ENCODE measurements around the gene ITGBL1. TPM values are rescaled to one million over a fixed set of nuclear protein-coding genes. Genes with fewer than 3 reads are reported as not detected.
A peak's percentile ranks its signal among the peaks of the same experiment; 100 is the strongest.

Gene ITGBL1
- total RNA-seq, 2 experiments from 2014 or later, result 0.05 TPM; not detected in 1

DNA sequence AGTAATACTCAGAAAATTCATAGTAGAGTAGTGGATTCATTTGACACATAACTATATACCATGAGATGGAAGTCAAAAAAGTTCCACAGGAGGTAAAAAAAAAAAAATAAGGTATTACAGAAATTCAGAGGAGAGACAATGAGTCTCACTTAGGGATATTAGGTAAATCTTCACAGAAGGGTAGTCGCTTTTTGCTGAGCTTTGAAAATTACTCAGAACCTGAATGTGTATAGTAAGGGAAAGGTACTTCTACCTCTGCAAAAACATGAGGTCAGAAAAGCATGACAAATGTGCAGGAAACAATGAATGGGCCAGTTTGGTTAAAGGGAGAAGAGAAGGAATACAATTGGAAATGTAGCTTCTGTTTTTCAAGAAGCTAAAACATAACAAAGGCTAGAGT lies 250.6 kb downstream of the ITGBL1 start:
- ATAC-seq (no peak), DNase-seq (no peak)
- peaks cover 11% of the 10 kb centered on the region for H3K4me1 Mint-ChIP-seq
- peaks cover 15% of the 10 kb centered on the region for H3K27me3 Mint-ChIP-seq
- no peaks in the 10 kb centered on the region for H3K9me3 Mint-ChIP-seq (ENCODE audit: low read depth)
- no peak overlapping the region for H3K4me3 Mint-ChIP-seq
- H3K36me3 Mint-ChIP-seq, result no peaks in the 10 kb centered on the region
- CTCF ChIA-PET, result no interaction called here
- H3K27ac Mint-ChIP-seq, result no peak overlapping the region

- Mint-ChIP-seq H3K4me1 (peaks cover 11% of the 10 kb centered on the region), H3K36me3 (no peaks in the 10 kb centered on the region), H3K4me3 (no peak overlapping the region), H3K9me3 (ENCODE audit: low read depth) (no peaks in the 10 kb centered on the region), H3K27ac (no peak overlapping the region), H3K27me3 (peaks cover 15% of the 10 kb centered on the region)
- CTCF ChIA-PET, result no interaction called here
- no peak for ATAC-seq
- DNase-seq, result no peak
These were observed 251.4 kb downstream of the ITGBL1 start for GRCh38 chr13:101703838-101704237.

- Mint-ChIP-seq H3K9me3 (ENCODE audit: low read depth) (no peaks in the 10 kb centered on the region), H3K36me3 (no peaks in the 10 kb centered on the region), H3K4me3 (no peak overlapping the region), H3K27ac (no peak overlapping the region), H3K27me3 (peaks cover 15% of the 10 kb centered on the region), H3K4me1 (peaks cover 11% of the 10 kb centered on the region)
- ATAC-seq (peak; percentile 20), DNase-seq (peak; percentile 51)
- CTCF ChIA-PET, result no interaction called here
These were observed 254.2 kb downstream of the ITGBL1 start for GRCh38 chr13:101706651-101707050.

DNA sequence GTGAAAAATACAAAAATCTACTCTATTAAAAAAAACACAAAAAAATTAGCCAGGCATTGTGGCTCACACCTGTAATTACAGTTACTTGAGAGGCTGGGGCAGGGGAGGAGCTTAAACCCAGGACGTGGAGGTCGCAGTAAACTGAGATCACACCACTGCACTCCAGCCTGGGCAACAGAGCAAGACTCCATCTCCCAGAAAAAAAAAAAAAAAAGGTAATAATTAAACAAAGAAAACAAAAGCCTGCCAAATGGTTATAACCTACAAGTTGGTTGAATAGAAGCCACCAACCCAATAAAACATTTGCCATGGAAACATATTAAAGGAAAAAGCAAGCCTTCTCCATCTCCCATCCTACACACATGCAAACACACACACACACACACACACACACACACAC lies 255.2 kb downstream of the ITGBL1 start:
- ATAC-seq, result no peak
- CTCF ChIA-PET, result no interaction called here
- no peak overlapping the region for H3K27ac Mint-ChIP-seq
- no peak overlapping the region for H3K4me3 Mint-ChIP-seq
- DNase-seq, result no peak
- H3K9me3 Mint-ChIP-seq (ENCODE audit: low read depth), result no peaks in the 10 kb centered on the region
- peaks cover 15% of the 10 kb centered on the region for H3K27me3 Mint-ChIP-seq
- H3K36me3 Mint-ChIP-seq, result no peaks in the 10 kb centered on the region
- peaks cover 11% of the 10 kb centered on the region for H3K4me1 Mint-ChIP-seq

GRCh38 chr13:101708115-101708514 lies 255.6 kb downstream of the ITGBL1 start:
- CTCF ChIA-PET, result no interaction called here
- H3K4me3 Mint-ChIP-seq, result no peak overlapping the region
- ATAC-seq, result no peak
- peaks cover 14% of the 10 kb centered on the region for H3K27me3 Mint-ChIP-seq
- no peak overlapping the region for H3K27ac Mint-ChIP-seq
- no peak for DNase-seq
- no peaks in the 10 kb centered on the region for H3K36me3 Mint-ChIP-seq
- H3K4me1 Mint-ChIP-seq, result peaks cover 11% of the 10 kb centered on the region
- H3K9me3 Mint-ChIP-seq (ENCODE audit: low read depth), result no peaks in the 10 kb centered on the region

- no peak overlapping the region for H3K4me3 Mint-ChIP-seq
- CTCF ChIA-PET, result no interaction called here
- no peak for ATAC-seq
These were observed 257.5 kb downstream of the ITGBL1 start for GRCh38 chr13:101709952-101710351.

GRCh38 chr13:101711307-101712025 lies 259.0 kb downstream of the ITGBL1 start:
- Mint-ChIP-seq H3K27me3 (peaks cover 3% of the 10 kb centered on the region), H3K4me1 (peaks cover 7% of the 10 kb centered on the region), H3K4me3 (no peak overlapping the region), H3K27ac (no peak overlapping the region), H3K36me3 (no peaks in the 10 kb centered on the region), H3K9me3 (ENCODE audit: low read depth) (no peaks in the 10 kb centered on the region)
- DNase-seq, result no peak
- no peak for ATAC-seq
- CTCF ChIA-PET, result interaction anchor here (0.6 kb wide), 1 partner anchor 739 kb away, joined by 3 read pairs; no protein-coding TSS in a partner anchor

More at GRCh38 chr13:101709952-101710351, 257.5 kb downstream of the ITGBL1 start:
- no peak for DNase-seq
- Mint-ChIP-seq H3K27ac (no peak overlapping the region), H3K4me1 (peaks cover 11% of the 10 kb centered on the region), H3K27me3 (peaks cover 7% of the 10 kb centered on the region), H3K36me3 (no peaks in the 10 kb centered on the region), H3K9me3 (ENCODE audit: low read depth) (no peaks in the 10 kb centered on the region)

- Mint-ChIP-seq H3K27ac (no peak overlapping the region), H3K36me3 (no peaks in the 10 kb centered on the region), H3K4me3 (no peak overlapping the region), H3K9me3 (ENCODE audit: low read depth) (no peaks in the 10 kb centered on the region), H3K27me3 (peaks cover 3% of the 10 kb centered on the region), H3K4me1 (peaks cover 2% of the 10 kb centered on the region)
- no peak for DNase-seq
- ATAC-seq, result no peak
- CTCF ChIA-PET, result interaction anchor here (0.6 kb wide), 1 partner anchor 738 kb away, joined by 3 read pairs; no protein-coding TSS in a partner anchor
These were observed 259.5 kb downstream of the ITGBL1 start for GRCh38 chr13:101712026-101712348.

DNA sequence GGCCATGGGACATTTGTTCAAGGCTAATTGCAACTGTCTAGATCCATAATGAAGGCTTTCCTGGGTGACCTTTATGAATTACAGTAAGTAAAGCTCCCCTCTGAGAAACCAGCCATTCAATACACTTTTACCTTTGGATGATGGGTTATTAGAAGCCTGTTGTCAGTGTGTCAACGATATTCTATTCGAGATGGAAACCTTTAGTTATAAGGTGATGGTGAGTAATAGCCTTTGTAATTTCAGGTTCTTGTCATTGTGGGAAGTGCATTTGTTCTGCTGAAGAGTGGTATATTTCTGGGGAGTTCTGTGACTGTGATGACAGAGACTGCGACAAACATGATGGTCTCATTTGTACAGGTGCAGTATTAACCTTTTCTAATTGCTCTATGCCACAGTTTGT lies 261.7 kb downstream of the ITGBL1 start:
- DNase-seq (no peak), ATAC-seq (no peak)
- Mint-ChIP-seq H3K9me3 (ENCODE audit: low read depth) (no peaks in the 10 kb centered on the region), H3K27ac (no peak overlapping the region), H3K36me3 (no peaks in the 10 kb centered on the region), H3K4me3 (no peak overlapping the region), H3K27me3 (no peaks in the 10 kb centered on the region), H3K4me1 (no peaks in the 10 kb centered on the region)
- CTCF ChIA-PET, result no interaction called here

DNA sequence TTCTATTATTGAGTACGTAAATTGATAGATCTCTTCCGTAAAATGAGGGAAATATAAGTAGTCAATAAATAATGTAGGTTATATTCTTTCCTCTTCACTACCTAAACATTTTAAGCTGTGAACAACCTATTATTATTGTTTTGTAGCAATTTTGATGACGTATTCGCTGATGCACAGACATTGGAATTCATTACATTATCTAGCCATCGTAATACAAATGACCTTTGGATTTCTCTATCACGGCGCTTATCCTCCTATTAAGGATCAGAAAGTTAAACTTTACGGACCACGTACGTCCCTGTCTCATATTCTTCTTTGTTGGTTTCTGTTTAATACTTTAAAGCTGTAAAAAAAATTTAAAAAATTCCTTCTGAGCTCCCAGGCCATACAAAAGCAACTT lies 264.9 kb downstream of the ITGBL1 start:
- ATAC-seq (no peak), DNase-seq (no peak)
- no peaks in the 10 kb centered on the region for H3K9me3 Mint-ChIP-seq (ENCODE audit: low read depth)
- CTCF ChIA-PET, result interaction anchor here (0.6 kb wide), 1 partner anchor 18 kb away, joined by 3 read pairs; no protein-coding TSS in a partner anchor
- H3K4me3 Mint-ChIP-seq, result no peak overlapping the region
- H3K27me3 Mint-ChIP-seq, result no peaks in the 10 kb centered on the region
- no peak overlapping the region for H3K27ac Mint-ChIP-seq
- no peaks in the 10 kb centered on the region for H3K4me1 Mint-ChIP-seq
- no peaks in the 10 kb centered on the region for H3K36me3 Mint-ChIP-seq

- no peak overlapping the region for H3K4me3 Mint-ChIP-seq
- ATAC-seq, result no peak
- H3K27ac Mint-ChIP-seq, result no peak overlapping the region
- no peak for DNase-seq
- H3K9me3 Mint-ChIP-seq (ENCODE audit: low read depth), result no peaks in the 10 kb centered on the region
- H3K27me3 Mint-ChIP-seq, result no peaks in the 10 kb centered on the region
- no peaks in the 10 kb centered on the region for H3K36me3 Mint-ChIP-seq
- CTCF ChIA-PET, result no interaction called here
- no peaks in the 10 kb centered on the region for H3K4me1 Mint-ChIP-seq
These were observed 266.0 kb downstream of the ITGBL1 start for GRCh38 chr13:101718496-101718895.

DNA sequence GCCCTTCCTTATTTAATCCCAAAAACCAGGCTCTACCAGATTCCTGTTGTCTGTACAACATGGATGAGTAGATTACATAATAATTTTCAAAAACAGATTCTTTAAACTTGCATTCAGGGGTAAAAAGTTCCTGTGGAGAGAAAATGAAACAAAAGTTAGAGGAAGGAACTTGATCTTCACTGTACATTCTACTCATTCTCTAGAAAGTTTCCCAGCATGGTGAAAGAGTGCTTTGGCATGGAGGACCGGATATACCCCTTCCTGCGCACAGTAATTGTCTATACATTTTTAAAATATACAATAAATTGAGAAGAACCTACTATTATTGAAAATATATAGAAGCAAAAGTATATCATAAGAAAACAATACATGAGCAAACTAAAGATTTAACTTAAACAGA lies 274.2 kb downstream of the ITGBL1 start:
- no peaks in the 10 kb centered on the region for H3K27me3 Mint-ChIP-seq
- CTCF ChIA-PET, result no interaction called here
- no peaks in the 10 kb centered on the region for H3K4me1 Mint-ChIP-seq
- no peak overlapping the region for H3K27ac Mint-ChIP-seq
- ATAC-seq (no peak), DNase-seq (no peak)
- no peaks in the 10 kb centered on the region for H3K9me3 Mint-ChIP-seq (ENCODE audit: low read depth)
- H3K36me3 Mint-ChIP-seq, result no peaks in the 10 kb centered on the region
- H3K4me3 Mint-ChIP-seq, result no peak overlapping the region

GRCh38 chr13:101727118-101727517 lies 274.6 kb downstream of the ITGBL1 start:
- DNase-seq, result no peak
- no peak overlapping the region for H3K27ac Mint-ChIP-seq
- no peaks in the 10 kb centered on the region for H3K36me3 Mint-ChIP-seq
- H3K27me3 Mint-ChIP-seq, result no peaks in the 10 kb centered on the region
- CTCF ChIA-PET, result no interaction called here
- no peaks in the 10 kb centered on the region for H3K4me1 Mint-ChIP-seq
- H3K4me3 Mint-ChIP-seq, result no peak overlapping the region
- no peaks in the 10 kb centered on the region for H3K9me3 Mint-ChIP-seq (ENCODE audit: low read depth)
- ATAC-seq, result no peak

DNA sequence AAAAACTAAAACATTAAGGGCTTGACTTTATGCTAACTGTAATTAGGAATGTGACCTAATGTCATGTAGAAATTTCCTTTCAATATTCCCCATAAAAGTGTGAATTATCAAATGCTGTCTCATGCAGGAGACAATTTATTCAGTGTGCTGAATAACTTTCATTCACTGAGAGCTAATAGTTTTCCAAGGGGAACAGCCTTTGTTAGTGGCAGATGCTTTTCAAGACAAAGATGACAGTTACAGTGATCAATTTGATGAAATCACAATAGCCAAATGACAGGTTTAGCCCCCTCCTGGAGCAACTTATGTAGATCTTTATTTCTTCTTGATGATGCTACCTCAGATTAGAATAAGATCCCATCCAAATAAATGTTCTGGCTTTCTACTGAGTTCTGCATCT lies 275.5 kb downstream of the ITGBL1 start:
- no peak for ATAC-seq
- H3K27me3 Mint-ChIP-seq, result no peaks in the 10 kb centered on the region
- H3K9me3 Mint-ChIP-seq (ENCODE audit: low read depth), result no peaks in the 10 kb centered on the region
- no peak for DNase-seq
- H3K27ac Mint-ChIP-seq, result no peak overlapping the region
- no peaks in the 10 kb centered on the region for H3K4me1 Mint-ChIP-seq
- H3K4me3 Mint-ChIP-seq, result no peak overlapping the region
- H3K36me3 Mint-ChIP-seq, result no peaks in the 10 kb centered on the region
- CTCF ChIA-PET, result no interaction called here

- Mint-ChIP-seq H3K36me3 (no peaks in the 10 kb centered on the region), H3K9me3 (ENCODE audit: low read depth) (no peaks in the 10 kb centered on the region), H3K27me3 (no peaks in the 10 kb centered on the region), H3K4me3 (no peak overlapping the region), H3K27ac (no peak overlapping the region), H3K4me1 (no peaks in the 10 kb centered on the region)
- DNase-seq (no peak), ATAC-seq (no peak)
- CTCF ChIA-PET, result no interaction called here
These were observed 276.1 kb downstream of the ITGBL1 start for GRCh38 chr13:101728615-101729014.

Measured in activated CD8-positive, alpha-beta memory T cell treated with anti-CD3 and anti-CD28 coated beads, Interleukin-2, amount 10 ng/mL, durations not matched to agents 7 days and 5 days (primary cell).